Loucy (cell line): ENCODE data around the gene PDK1.

Experiments
- CTCF ChIP-seq: fragments of 200-600 bp; sonication (generic); conservative IDR thresholded peaks from 2 replicates; pipeline ENCODE4 v1.5.1; 2014; ENCODE audit warnings: mild to moderate bottlenecking, antibody characterized with exemption, low read length
- EZH2phosphoT487 ChIP-seq: fragments of 200-600 bp; IDR thresholded peaks from 2 replicates; pipeline ENCODE4 v1.6.1; 2018; ENCODE audit warnings: antibody characterized with exemption, mild to moderate bottlenecking, moderate library complexity, borderline replicate concordance

GRCh38 chr2:172554352-172555271 lies 1.3 kb upstream of the PDK1 start:
- TF ChIP-seq CTCF (no peak), EZH2phosphoT487 (no peak)
